ENCODE measurements around the gene CAPN8.

DNA sequence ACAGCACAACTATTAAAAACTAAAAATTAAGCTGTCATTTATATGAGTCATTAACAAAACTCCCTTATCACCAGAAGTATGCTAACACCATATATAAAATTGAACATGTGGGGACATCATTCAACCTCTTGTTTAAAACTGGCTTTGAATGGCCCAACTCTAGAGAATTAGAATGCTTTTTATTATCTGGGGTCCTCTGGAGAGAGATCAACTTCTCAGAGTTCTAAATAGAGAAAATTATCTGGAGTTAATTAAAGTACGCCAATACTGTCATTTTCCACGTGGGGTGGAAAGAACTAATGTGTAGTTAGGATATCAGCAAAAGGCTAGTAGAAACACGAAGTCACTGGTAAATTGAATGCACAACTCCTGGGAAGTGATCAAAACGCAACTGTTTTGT, 25.6 kb upstream of the CAPN8 start:
- TF ChIP-seq POLR2A (IDR thresholded peaks at IDR 0.05; ENCODE audit: low read depth, low read length) (no peak), TAF1 (IDR thresholded peaks at IDR 0.05; ENCODE audit: borderline replicate concordance, low read depth, low read length) (no peak), POLR2AphosphoS5 (IDR thresholded peaks at IDR 0.05; ENCODE audit: low read depth, low read length) (no peak)
